HepG2 (cell line): ENCODE data around the gene CACNA1H. TPM values are rescaled to one million over a fixed set of nuclear protein-coding genes. Genes with fewer than 3 reads are reported as not detected.

Experiments
- ATAC-seq: fragments of 200-7000 bp; cut with Tn5 transposase; 3 replicates; pipeline ENCODE4 v1.9.1; 2020; ENCODE audit warnings: mild to moderate bottlenecking, moderate library complexity
- BruUV-seq: library from RNA; stranded (reverse); fragments of 400-500 nt; replicated peaks from 2 replicates; lab custom pipeline; 2021; lab: Mats Ljungman, UMichigan
- CTCF ChIA-PET: fragments of 300-600 bp; formaldehyde crosslinking; extraction: SDS; loops from one replicate; lab custom pipeline; 2021; ENCODE audit warnings: low total read pairs, inconsistent platforms, low intra/inter-chr PET ratio; lab: Yijun Ruan, JAX
- POLR2A ChIA-PET: fragments of 350-600 bp; sonication (Branson Sonifier 250); formaldehyde crosslinking; loops from one replicate; lab custom pipeline; 2020; ENCODE audit warnings: antibody characterized with exemption, inconsistent platforms; lab: Yijun Ruan, JAX
- DNase-seq: peaks from one replicate; pipeline ENCODE4 v3.0.0-alpha.2; 2015; ENCODE audit warnings: low spot score
- FAIRE-seq: peaks from 3 replicates; lab custom pipeline; 2011; peaks lifted over from hg19 to GRCh38; lab: Jason Lieb, UNC
- H2AFZ ChIP-seq: one replicate; pipeline ENCODE4 v1.6.1; 2011; ENCODE audit warnings: low read length, inconsistent platforms
- H3K27ac ChIP-seq: fragments of 300-600 bp; 3 replicates; pipeline ENCODE4 v1.8.0; 2011; ENCODE audit warnings: mixed run types, mild to moderate bottlenecking, mixed read lengths, low read length, inconsistent platforms; ENCODE audit not compliant: insufficient read depth; ENCODE audit errors: extremely low read length
- H3K27me3 ChIP-seq, 2 experiments: fragments of 200-600 bp in 1 of 2; 2 replicates in 1 of 2; 3 replicates in 1 of 2; pipeline versions ENCODE4 v1.6.0 to v1.8.0; 2011; ENCODE audit warnings: low read length in 2 of 2, mild to moderate bottlenecking in 2 of 2, moderate library complexity in 2 of 2, inconsistent platforms in 1 of 2; ENCODE audit not compliant: insufficient read depth in 2 of 2, control insufficient read depth in 1 of 2
- H3K36me3 ChIP-seq, 2 experiments: fragments of 200-600 bp in 1 of 2; replicated peaks in 1 of 2; 2 replicates in 1 of 2; 3 replicates in 1 of 2; pipeline versions ENCODE4 v1.5.1 to v1.8.0; 2011; ENCODE audit warnings: low read length in 2 of 2, inconsistent platforms in 1 of 2; ENCODE audit not compliant: insufficient read depth in 2 of 2, control insufficient read depth in 1 of 2
- H3K4me1 ChIP-seq: 2 replicates; pipeline ENCODE4 v1.5.1; 2012; ENCODE audit warnings: low read length, inconsistent platforms; ENCODE audit not compliant: insufficient read depth
- H3K4me2 ChIP-seq: 2 replicates; pipeline ENCODE4 v1.6.0; 2011; ENCODE audit warnings: low read depth, low read length, inconsistent platforms
- H3K4me3 ChIP-seq, 3 experiments: fragments of 200-600 bp in 1 of 3; sonication (generic), shearing (Covaris generic) in 1 of 3; replicated peaks in 1 of 3; 2 replicates each; pipeline ENCODE4 v1.5.1; 2011 to 2016; ENCODE audit warnings: low read length in 3 of 3, inconsistent platforms in 2 of 3, low read depth in 2 of 3, mild to moderate bottlenecking in 2 of 3, control low read depth in 1 of 3, mixed read lengths in 1 of 3; ENCODE audit not compliant: insufficient read depth in 1 of 3
- H3K79me2 ChIP-seq: one replicate; pipeline ENCODE4 v1.6.1; 2011; ENCODE audit warnings: low read length, inconsistent platforms; ENCODE audit not compliant: insufficient read depth
- H3K9ac ChIP-seq: 2 replicates; pipeline ENCODE4 v1.6.0; 2011; ENCODE audit warnings: mild to moderate bottlenecking, low read depth, low read length, inconsistent platforms; ENCODE audit not compliant: insufficient read depth
- H3K9me3 ChIP-seq: 2 replicates; pipeline ENCODE4 v1.5.1; 2012; ENCODE audit warnings: mild to moderate bottlenecking, low read length
- H4K20me1 ChIP-seq: 2 replicates; pipeline ENCODE4 v1.6.0; 2011; ENCODE audit warnings: inconsistent platforms, mild to moderate bottlenecking, low read length, moderate library complexity; ENCODE audit not compliant: insufficient read depth
- HNF4G ChIP-seq, 2 experiments: sonication (generic) in 1 of 2; formaldehyde crosslinking in 1 of 2; IDR thresholded peaks; 2 replicates each; pipeline versions ENCODE4 v1.4.0 to v1.6.1; 2011 to 2020; ENCODE audit warnings: borderline replicate concordance in 2 of 2, low read depth in 2 of 2, mild to moderate bottlenecking in 2 of 2, low read length in 1 of 2, missing genetic modification reagents in 1 of 2, moderate library complexity in 1 of 2
- HNRNPUL1 ChIP-seq: fragments of 200-400 bp; formaldehyde crosslinking; IDR thresholded peaks from 2 replicates; pipeline ENCODE4 v1.6.1; 2017; ENCODE audit warnings: low read depth, mild to moderate bottlenecking, low read length, moderate library complexity
- MAZ ChIP-seq, 2 experiments: sonication (generic) in 1 of 2; formaldehyde crosslinking in 1 of 2; IDR thresholded peaks; 2 replicates each; pipeline versions ENCODE4 v1.5.0 to v1.6.1; 2012 to 2020; ENCODE audit warnings: low read depth in 2 of 2, mild to moderate bottlenecking in 2 of 2, borderline replicate concordance in 1 of 2, improper control_type of control experiment in 1 of 2, low read length in 1 of 2, missing genetic modification reagents in 1 of 2, moderate library complexity in 1 of 2
- NFKBIZ ChIP-seq: IDR thresholded peaks from 2 replicates; pipeline ENCODE4 v1.6.1; 2018; ENCODE audit warnings: missing genetic modification reagents, missing compliant biosample characterization
- SP2 ChIP-seq: sonication (generic); formaldehyde crosslinking; IDR thresholded peaks from 2 replicates; pipeline ENCODE4 v1.5.1; 2020; ENCODE audit warnings: mild to moderate bottlenecking, missing genetic modification reagents
- TBX3 ChIP-seq: fragments of 450-650 bp; IDR thresholded peaks from 2 replicates; pipeline ENCODE4 v1.6.1; 2017; ENCODE audit warnings: antibody characterized with exemption, mild to moderate bottlenecking, inconsistent platforms, borderline replicate concordance
- ZBTB42 ChIP-seq: sonication (generic); formaldehyde crosslinking; IDR thresholded peaks from 2 replicates; pipeline ENCODE4 v1.5.0; 2020; ENCODE audit warnings: mild to moderate bottlenecking, missing genetic modification reagents
- ZC3H4 ChIP-seq: sonication (generic); formaldehyde crosslinking; IDR thresholded peaks from 2 replicates; pipeline ENCODE4 v1.4.0; 2020; ENCODE audit warnings: missing genetic modification reagents, borderline replicate concordance
- ZFP36 ChIP-seq: fragments of 150-350 bp; IDR thresholded peaks from 2 replicates; pipeline ENCODE4 v1.6.1; 2018; ENCODE audit warnings: borderline replicate concordance, low read length, low read depth; ENCODE audit not compliant: partially characterized antibody
- ZNF18 ChIP-seq: sonication (generic); formaldehyde crosslinking; IDR thresholded peaks from 2 replicates; pipeline ENCODE4 v1.8.0; 2022; ENCODE audit warnings: mild to moderate bottlenecking, missing genetic modification reagents; ENCODE audit not compliant: insufficient replicate concordance
- ZNF256 ChIP-seq: sonication (generic); formaldehyde crosslinking; conservative IDR thresholded peaks from 2 replicates; pipeline ENCODE4 v1.4.0; 2020; ENCODE audit warnings: missing genetic modification reagents
- ZNF317 ChIP-seq: sonication (generic); formaldehyde crosslinking; IDR thresholded peaks from 2 replicates; pipeline ENCODE4 v1.5.0; 2020; ENCODE audit warnings: mild to moderate bottlenecking, missing genetic modification reagents
- ZNF749 ChIP-seq: sonication (generic); formaldehyde crosslinking; IDR thresholded peaks from 2 replicates; pipeline ENCODE4 v1.8.0; 2022; ENCODE audit warnings: mild to moderate bottlenecking, missing genetic modification reagents, moderate library complexity, borderline replicate concordance
- ZNF781 ChIP-seq: sonication (generic); formaldehyde crosslinking; IDR thresholded peaks from 2 replicates; pipeline ENCODE4 v1.5.1; 2020; ENCODE audit warnings: borderline replicate concordance, mild to moderate bottlenecking, missing genetic modification reagents; ENCODE audit errors: not compliant biosample characterization
- WGBS: methylation state at CpG from one replicate; pipeline ENCODE4 v1.1.6; 2017; ENCODE audit warnings: low lambda C conversion rate; 5-methylcytosine and 5-hydroxymethylcytosine counted together
- in situ Hi-C: cut with HindIII; loops from 2 replicates; pipeline ENCODE4 v1.10.0; 2017; ENCODE audit warnings: low pct_unique_long_range_greater_than_20kb; ENCODE audit not compliant: extremely low pct_ligation_motif_present
- intact Hi-C: fragments of 100-400 bp; cut with micrococcal nuclease; formaldehyde crosslinking; loops from one replicate; pipeline ENCODE4 v1.10.0; 2022; ENCODE audit not compliant: unreplicated experiment
- polyA plus RNA-seq, 8 experiments: library from polyadenylated mRNA; depleted of rRNA in 3 of 8; stranded (reverse) in 7 of 8; unstranded in 1 of 8; fragments of >200 nt; fragmentation: Illumina TruSeq in 4 of 8; extraction: Trizol in 4 of 8; gene quantifications; 2 replicates each; pipeline versions ENCODE4 v1.2.1 to v1.2.3, GENCODE V29; 2011 to 2016; ENCODE audit warnings: low read depth in 4 of 8, missing spikeins in 1 of 8, mixed read lengths in 1 of 8; ENCODE audit not compliant: insufficient read depth in 1 of 8
- total RNA-seq, 5 experiments: library from RNA; depleted of rRNA; stranded (reverse); fragments of >200 nt; fragmentation: Illumina TruSeq; extraction: Trizol; gene quantifications; 2 replicates each; pipeline ENCODE4 v1.2.3, GENCODE V29; 2016; ENCODE audit warnings: low read depth in 1 of 5

The CACNA1H gene
- total and polyA plus RNA-seq, 2 of the 13 experiments (the other 11 are each of a cell fraction or from before 2014, with no cell fraction given) = 0.40 to 1.8 TPM

GRCh38 chr16:1215574-1216295, 62.8 kb downstream of the CACNA1H start:
- ATAC-seq (no peak), FAIRE-seq (no peak), DNase-seq (no peak)
- H3K4me3 ChIP-seq = no peak overlapping the region
- in situ Hi-C loops = loop anchor here (25.0 kb wide), 1 partner anchor 403 kb away; the partner anchor contains the start of gene GNG13
- H3K27ac ChIP-seq = no peak overlapping the region
- ChIA-PET POLR2A (no interaction called here), CTCF (no interaction called here)
- no peak overlapping the region for H2AFZ ChIP-seq
- no peaks in the 10 kb centered on the region for H3K27me3 ChIP-seq
- H3K79me2 ChIP-seq = no peaks in the 10 kb centered on the region
- BruUV-seq = no TSS peak
- WGBS = 70% methylated on average over 13 of the region's 32 CpGs
- TF ChIP-seq ZC3H4 (no peak), ZNF256 (CRISPR knock-in tag) (no peak), ZBTB42 (CRISPR knock-in tag) (no peak), TBX3 (no peak), HNRNPUL1 (no peak), ZNF317 (CRISPR knock-in tag) (no peak), HNF4G (IDR thresholded peaks at IDR 0.05; ENCODE audit: borderline replicate concordance, low read depth, low read length) (no peak), HNF4G (CRISPR knock-in tag; IDR thresholded peaks at IDR 0.05; ENCODE audit: borderline replicate concordance, low read depth) (no peak)
- H3K9ac ChIP-seq = no peak overlapping the region
- intact Hi-C loops = no loop called here
- no peaks in the 10 kb centered on the region for H3K4me1 ChIP-seq
- H3K36me3 ChIP-seq = no peaks in the 10 kb centered on the region; a peak in 1 of 5 replicates
- no peak overlapping the region for H3K4me2 ChIP-seq
- no peaks in the 10 kb centered on the region for H4K20me1 ChIP-seq
- H3K9me3 ChIP-seq = no peaks in the 10 kb centered on the region

GRCh38 chr16:1216296-1216619, 63.4 kb downstream of the CACNA1H start:
- in situ Hi-C loops = loop anchor here (25.0 kb wide), 1 partner anchor 404 kb away; the partner anchor contains the start of gene GNG13
- no TSS peak for BruUV-seq
- Histone ChIP-seq H3K4me3 (no peak overlapping the region), H3K9me3 (no peaks in the 10 kb centered on the region), H3K4me2 (no peak overlapping the region), H3K4me1 (no peaks in the 10 kb centered on the region), H3K36me3 (no peaks in the 10 kb centered on the region; a peak in 1 of 5 replicates), H3K79me2 (no peaks in the 10 kb centered on the region), H3K27me3 (no peaks in the 10 kb centered on the region), H3K9ac (no peak overlapping the region), H3K27ac (no peak overlapping the region), H4K20me1 (no peaks in the 10 kb centered on the region), H2AFZ (no peak overlapping the region)
- ChIA-PET POLR2A (no interaction called here), CTCF (no interaction called here)
- no peak for FAIRE-seq
- 56% methylated on average over 7 of the region's 12 CpGs for WGBS
- intact Hi-C loops = no loop called here
- no peak for ATAC-seq
- DNase-seq = no peak
- TF ChIP-seq MAZ (IDR thresholded peaks at IDR 0.05; ENCODE audit: borderline replicate concordance, low read depth, low read length) (no peak), MAZ (CRISPR knock-in tag; IDR thresholded peaks at IDR 0.05; ENCODE audit: low read depth) (no peak), ZNF749 (CRISPR knock-in tag) (no peak), ZNF18 (CRISPR knock-in tag) (no peak), SP2 (CRISPR knock-in tag) (no peak), ZFP36 (no peak), NFKBIZ (no peak), ZNF781 (CRISPR knock-in tag) (no peak)
